ENCODE data around the gene PAOX.
"Not testable (repeated sequence)": the region's sequence is repeated elsewhere in the genome, so short reads cannot be mapped to it uniquely, and the experiment has no call there.

Gene PAOX

DNA sequence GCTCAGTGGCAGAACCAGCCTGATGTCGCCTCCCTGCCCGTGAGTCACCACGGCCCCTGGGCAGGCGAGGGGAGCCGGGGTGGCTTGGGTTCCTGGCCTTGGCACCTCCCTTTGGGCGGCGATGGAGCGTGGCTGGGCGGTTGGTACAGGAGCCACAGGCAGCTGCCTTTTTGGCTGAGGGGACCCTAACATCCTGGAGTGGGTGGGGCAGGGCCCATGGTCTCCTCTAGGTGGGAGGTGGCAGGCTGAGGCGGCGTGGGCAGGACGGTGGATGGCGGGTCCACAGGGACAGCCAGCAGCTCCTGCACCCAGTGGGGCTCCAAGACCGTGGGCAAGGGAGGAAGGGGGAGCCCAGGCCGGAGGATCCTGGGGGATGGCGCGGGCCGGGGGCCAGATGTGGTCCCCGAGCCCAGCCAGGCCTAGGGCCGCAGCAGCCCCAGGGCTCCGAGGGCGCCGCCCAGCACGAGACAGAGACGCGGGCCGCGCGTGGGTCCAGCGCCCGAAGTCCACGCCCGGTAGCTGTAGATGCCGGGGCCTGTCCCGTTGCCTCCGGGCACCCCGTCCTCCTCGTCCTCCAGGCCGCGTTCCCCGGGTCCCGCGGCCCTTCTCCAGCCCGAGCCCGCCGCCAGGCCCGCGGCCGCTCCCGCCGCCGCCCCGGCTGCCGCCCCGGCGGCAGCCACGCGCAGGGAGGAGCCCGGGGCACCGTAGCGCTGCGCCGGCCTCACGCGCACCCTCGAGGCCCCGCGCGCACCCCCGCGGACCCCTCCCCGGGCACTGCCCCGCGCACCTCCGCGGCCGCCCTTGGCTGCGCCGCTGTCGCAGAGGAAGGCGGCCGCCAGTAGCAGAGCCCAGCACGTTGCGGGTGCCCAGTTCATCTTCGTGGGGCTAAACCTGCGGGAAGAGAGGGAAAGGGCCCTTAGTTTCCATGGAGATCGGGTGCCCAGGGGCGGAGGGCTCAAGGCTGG is 44.0 kb downstream of the PAOX start:
- Histone ChIP-seq H3K36me3 (ENCODE audit: control insufficient read depth in 2 of 2, insufficient read depth in 2 of 2, low read length in 2 of 2) (peaks cover 5 to 19% of the 10 kb centered on the region in 2 donors), H3K9ac (ENCODE audit: low read length in 2 of 2) (no peak overlapping the region), H3K4me3 (ENCODE audit: low read length in 2 of 2) (no peak overlapping the region), H3K27me3 (ENCODE audit: control insufficient read depth in 1 of 2, insufficient read depth in 2 of 2, low read length in 2 of 2) (peaks cover 2 to 4% of the 10 kb centered on the region in 2 donors), H3K27ac (ENCODE audit: low read length) (no peak overlapping the region), H3K4me1 (ENCODE audit: control insufficient read depth, insufficient read depth, low read length) (no peaks in the 10 kb centered on the region), H3K9me3 (ENCODE audit: control insufficient read depth in 2 of 2, low read length in 2 of 2) (no peaks in the 10 kb centered on the region)

GRCh38 chr10:133424102-133424501 is 45.0 kb downstream of the PAOX start:
- H3K9ac ChIP-seq (ENCODE audit: low read length in 2 of 2); H3K9me3 ChIP-seq (ENCODE audit: control insufficient read depth in 2 of 2, low read length in 2 of 2); H3K4me1 ChIP-seq (ENCODE audit: control insufficient read depth, insufficient read depth, low read length); H3K27me3 ChIP-seq (ENCODE audit: control insufficient read depth in 1 of 2, insufficient read depth in 2 of 2, low read length in 2 of 2); H3K27ac ChIP-seq (ENCODE audit: low read length); H3K4me3 ChIP-seq (ENCODE audit: low read length in 2 of 2): not testable (repeated sequence)
- peaks cover 0 to 15% of the 10 kb centered on the region in 2 donors for H3K36me3 ChIP-seq (ENCODE audit: control insufficient read depth in 2 of 2, insufficient read depth in 2 of 2, low read length in 2 of 2)

DNA sequence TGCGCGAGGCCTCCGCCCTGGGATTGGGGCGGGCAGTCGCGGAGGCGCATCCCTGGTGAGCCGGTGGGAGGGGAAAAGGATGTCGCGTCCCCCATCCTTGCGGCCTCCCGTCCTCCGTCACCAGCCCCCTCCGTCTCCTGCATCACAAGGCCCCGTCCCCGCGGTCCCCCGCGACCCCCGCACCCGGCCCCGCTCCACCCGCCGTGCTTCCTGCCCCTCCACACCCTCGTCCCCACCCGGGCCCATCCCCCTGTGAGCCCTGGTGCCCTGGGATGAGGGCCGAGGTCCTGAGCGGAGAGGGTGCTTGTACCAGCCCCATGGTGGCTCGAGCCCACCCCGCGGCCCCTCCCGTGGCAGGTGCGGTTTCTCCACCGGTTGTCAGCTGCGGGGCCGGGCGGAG is 45.5 kb downstream of the PAOX start, which contains the start of gene SPRN:
SPRN (minus strand) TSS at position 25 of the 400 bp plus-strand sequence. CDS start 944 bp downstream, outside the sequence.
- not testable (repeated sequence) for H3K9ac ChIP-seq (ENCODE audit: low read length in 2 of 2); H3K4me3 ChIP-seq (ENCODE audit: low read length in 2 of 2)

GRCh38 chr10:133429571-133429970 is 50.5 kb downstream of the PAOX start:
- H3K9ac ChIP-seq (ENCODE audit: low read length in 2 of 2); H3K27ac ChIP-seq (ENCODE audit: low read length); H3K4me3 ChIP-seq (ENCODE audit: low read length in 2 of 2); H3K36me3 ChIP-seq (ENCODE audit: control insufficient read depth in 2 of 2, insufficient read depth in 2 of 2, low read length in 2 of 2); H3K27me3 ChIP-seq (ENCODE audit: control insufficient read depth in 1 of 2, insufficient read depth in 2 of 2, low read length in 2 of 2); H3K4me1 ChIP-seq (ENCODE audit: control insufficient read depth, insufficient read depth, low read length); H3K9me3 ChIP-seq (ENCODE audit: control insufficient read depth in 2 of 2, low read length in 2 of 2): not testable (repeated sequence)

More for the DNA sequence above, 45.5 kb downstream of the PAOX start, which contains the start of gene SPRN:
- H3K9me3 ChIP-seq (ENCODE audit: control insufficient read depth in 2 of 2, low read length in 2 of 2); H3K4me1 ChIP-seq (ENCODE audit: control insufficient read depth, insufficient read depth, low read length); H3K27ac ChIP-seq (ENCODE audit: low read length); H3K27me3 ChIP-seq (ENCODE audit: control insufficient read depth in 1 of 2, insufficient read depth in 2 of 2, low read length in 2 of 2): not testable (repeated sequence)
- peaks cover 0 to 11% of the 10 kb centered on the region in 2 donors for H3K36me3 ChIP-seq (ENCODE audit: control insufficient read depth in 2 of 2, insufficient read depth in 2 of 2, low read length in 2 of 2)

DNA sequence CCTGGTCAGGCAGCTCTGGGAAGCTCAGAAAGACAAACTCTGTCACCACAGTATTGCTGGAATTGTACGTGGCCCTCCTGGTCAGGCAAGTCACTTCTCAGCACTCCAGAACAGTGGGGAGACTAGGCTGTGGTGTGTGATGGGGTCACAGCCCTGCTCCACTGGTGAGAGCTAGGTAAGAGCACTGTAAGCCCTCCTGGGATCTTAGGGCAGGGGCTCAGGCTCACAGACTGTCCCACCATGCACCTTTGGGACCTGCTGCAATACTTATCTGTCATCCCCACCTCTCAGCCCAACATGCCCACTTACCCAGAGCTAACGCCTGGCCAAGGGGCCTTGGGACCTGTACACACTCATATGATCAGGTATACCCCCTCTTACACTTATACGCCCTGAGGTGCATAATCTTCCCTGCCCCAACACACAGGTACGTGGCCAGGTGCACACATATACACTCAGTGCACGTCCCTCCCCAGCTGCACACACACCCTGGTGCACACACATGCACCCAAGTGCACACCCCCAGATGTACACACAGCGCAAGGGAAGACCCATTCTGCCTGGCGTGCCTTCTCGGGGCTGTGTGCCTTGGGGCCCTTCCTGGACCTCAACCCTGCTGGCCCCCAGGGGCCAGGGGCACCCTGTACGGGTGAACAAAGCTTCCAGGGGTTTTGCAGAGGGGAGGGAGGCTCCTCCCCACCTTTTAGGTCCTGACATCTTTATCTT is 53.0 kb downstream of the PAOX start:
- H3K4me1 ChIP-seq (ENCODE audit: control insufficient read depth, insufficient read depth, low read length); H3K9me3 ChIP-seq (ENCODE audit: control insufficient read depth in 2 of 2, low read length in 2 of 2); H3K9ac ChIP-seq (ENCODE audit: low read length in 2 of 2); H3K27ac ChIP-seq (ENCODE audit: low read length); H3K27me3 ChIP-seq (ENCODE audit: control insufficient read depth in 1 of 2, insufficient read depth in 2 of 2, low read length in 2 of 2); H3K36me3 ChIP-seq (ENCODE audit: control insufficient read depth in 2 of 2, insufficient read depth in 2 of 2, low read length in 2 of 2); H3K4me3 ChIP-seq (ENCODE audit: low read length in 2 of 2): not testable (repeated sequence)

DNA sequence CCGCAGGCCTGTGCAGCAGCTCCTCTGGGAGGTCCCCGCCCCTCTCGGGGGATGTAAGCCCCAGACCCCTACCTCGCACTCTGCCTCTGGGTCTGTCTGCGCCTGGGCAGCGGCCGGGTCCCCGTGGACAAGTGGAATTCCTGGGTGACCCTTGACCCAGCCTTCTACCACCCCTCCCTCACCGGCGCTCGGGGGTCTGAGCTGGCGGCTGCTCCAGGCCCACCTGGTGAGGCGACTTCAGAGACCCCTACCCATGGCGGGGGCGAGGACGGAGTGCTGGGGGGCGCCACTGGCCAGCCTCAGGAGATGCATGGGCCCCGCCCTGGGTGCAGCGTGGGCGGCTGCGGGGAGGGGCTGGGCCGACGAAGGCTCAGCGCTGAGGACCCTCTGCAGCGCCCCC is 53.7 kb downstream of the PAOX start:
- H3K27ac ChIP-seq (ENCODE audit: low read length); H3K9me3 ChIP-seq (ENCODE audit: control insufficient read depth in 2 of 2, low read length in 2 of 2); H3K4me3 ChIP-seq (ENCODE audit: low read length in 2 of 2): not testable (repeated sequence)

GRCh38 chr10:133438711-133439273 is 59.7 kb downstream of the PAOX start:
- no peaks in the 10 kb centered on the region for H3K9me3 ChIP-seq (ENCODE audit: control insufficient read depth in 2 of 2, low read length in 2 of 2)
- H3K9ac ChIP-seq (ENCODE audit: low read length in 2 of 2), result no peak overlapping the region
- H3K36me3 ChIP-seq (ENCODE audit: control insufficient read depth in 2 of 2, insufficient read depth in 2 of 2, low read length in 2 of 2), result peaks cover 0 to 3% of the 10 kb centered on the region in 2 donors

More for the DNA sequence above, 53.7 kb downstream of the PAOX start:
- not testable (repeated sequence) for H3K9ac ChIP-seq (ENCODE audit: low read length in 2 of 2); H3K36me3 ChIP-seq (ENCODE audit: control insufficient read depth in 2 of 2, insufficient read depth in 2 of 2, low read length in 2 of 2); H3K4me1 ChIP-seq (ENCODE audit: control insufficient read depth, insufficient read depth, low read length); H3K27me3 ChIP-seq (ENCODE audit: control insufficient read depth in 1 of 2, insufficient read depth in 2 of 2, low read length in 2 of 2)

GRCh38 chr10:133439517-133440461 is 60.7 kb downstream of the PAOX start:
- H3K9ac ChIP-seq (ENCODE audit: low read length in 2 of 2), result no peak overlapping the region
- H3K36me3 ChIP-seq (ENCODE audit: control insufficient read depth in 2 of 2, insufficient read depth in 2 of 2, low read length in 2 of 2), result peaks cover 0 to 3% of the 10 kb centered on the region in 2 donors
- H3K4me3 ChIP-seq (ENCODE audit: low read length in 2 of 2), result no peak overlapping the region
- H3K4me1 ChIP-seq (ENCODE audit: control insufficient read depth, insufficient read depth, low read length), result no peaks in the 10 kb centered on the region
- H3K27me3 ChIP-seq (ENCODE audit: control insufficient read depth in 1 of 2, insufficient read depth in 2 of 2, low read length in 2 of 2), result peaks cover 0 to 5% of the 10 kb centered on the region in 2 donors
- H3K9me3 ChIP-seq (ENCODE audit: control insufficient read depth in 2 of 2, low read length in 2 of 2), result no peaks in the 10 kb centered on the region
- no peak overlapping the region for H3K27ac ChIP-seq (ENCODE audit: low read length)

More at GRCh38 chr10:133438711-133439273, 59.7 kb downstream of the PAOX start:
- Histone ChIP-seq H3K4me3 (ENCODE audit: low read length in 2 of 2) (no peak overlapping the region), H3K4me1 (ENCODE audit: control insufficient read depth, insufficient read depth, low read length) (no peaks in the 10 kb centered on the region), H3K27me3 (ENCODE audit: control insufficient read depth in 1 of 2, insufficient read depth in 2 of 2, low read length in 2 of 2) (peaks cover 0 to 5% of the 10 kb centered on the region in 2 donors), H3K27ac (ENCODE audit: low read length) (no peak overlapping the region)

GRCh38 chr10:133440633-133441285 is 61.7 kb downstream of the PAOX start:
- Histone ChIP-seq H3K36me3 (ENCODE audit: control insufficient read depth in 2 of 2, insufficient read depth in 2 of 2, low read length in 2 of 2) (peaks cover 0 to 4% of the 10 kb centered on the region in 2 donors), H3K4me1 (ENCODE audit: control insufficient read depth, insufficient read depth, low read length) (no peaks in the 10 kb centered on the region), H3K27me3 (ENCODE audit: control insufficient read depth in 1 of 2, insufficient read depth in 2 of 2, low read length in 2 of 2) (peaks cover 0 to 5% of the 10 kb centered on the region in 2 donors), H3K9ac (ENCODE audit: low read length in 2 of 2) (no peak overlapping the region), H3K4me3 (ENCODE audit: low read length in 2 of 2) (no peak overlapping the region), H3K9me3 (ENCODE audit: control insufficient read depth in 2 of 2, low read length in 2 of 2) (peaks cover 0 to 3% of the 10 kb centered on the region in 2 donors), H3K27ac (ENCODE audit: low read length) (no peak overlapping the region)
